ENCODE measurements around the gene ZMYM3. TPM values are rescaled to one million over a fixed set of nuclear protein-coding genes. Genes with fewer than 3 reads are reported as not detected.

The ZMYM3 gene
- polyA plus RNA-seq, 1 donor (not counting 4 experiments of a cell fraction or from before 2014, with no cell fraction given): 7.7 TPM

- Histone ChIP-seq H3K27ac (ENCODE audit: control insufficient read depth, insufficient read depth, low read length) (no peak overlapping the region), H2AFZ (ENCODE audit: control insufficient read depth, low read length) (no peak overlapping the region), H3K4me3 (ENCODE audit: control insufficient read depth in 2 of 3, extremely low read depth in 1 of 3, insufficient read depth in 2 of 3, low read depth in 1 of 3, low read length in 3 of 3) (no peak overlapping the region), H3K9me1 (ENCODE audit: control insufficient read depth, extremely low read depth, insufficient read depth, low read length) (no peaks in the 10 kb centered on the region), H3K9me3 (ENCODE audit: control insufficient read depth, low read depth, low read length) (no peaks in the 10 kb centered on the region), H3K9ac (ENCODE audit: control insufficient read depth, extremely low read depth, insufficient read depth, low read length) (no peak overlapping the region), H4K20me1 (ENCODE audit: control insufficient read depth, extremely low read depth, insufficient read depth, low read length) (no peaks in the 10 kb centered on the region), H3K27me3 (ENCODE audit: control insufficient read depth, extremely low read depth, insufficient read depth, low read length) (no peaks in the 10 kb centered on the region), H3K4me2 (ENCODE audit: control insufficient read depth, extremely low read depth, insufficient read depth, low read depth, low read length) (no peak overlapping the region), H3K79me2 (ENCODE audit: control insufficient read depth, insufficient read depth, low read length) (no peaks in the 10 kb centered on the region), H3K4me1 (ENCODE audit: control insufficient read depth, extremely low read depth, insufficient read depth, low read length) (no peaks in the 10 kb centered on the region), H3K36me3 (ENCODE audit: control insufficient read depth in 2 of 2, extremely low read depth in 1 of 2, insufficient read depth in 2 of 2, low read length in 2 of 2) (peaks cover 0 to 5% of the 10 kb centered on the region in 2 experiments)
- no peak for FAIRE-seq
- no peak for DNase-seq (ENCODE audit: low read depth, low spot score)
- dilution Hi-C loops (cut with MboI; ENCODE audit: extremely low pct_ligation_motif_present, low sequenced_read_pairs): loop anchor here (10.0 kb wide), 1 partner anchor 150 kb away; no protein-coding TSS in a partner anchor
- TF ChIP-seq CTCF (optimal IDR thresholded peaks at IDR 0.05 in 1 of 3, IDR thresholded peaks at IDR 0.05 in 1 of 3, conservative IDR thresholded peaks at IDR 0.05 in 1 of 3; ENCODE audit: extremely low read depth in 1 of 3, insufficient read depth in 2 of 3, low read length in 3 of 3) (no peak), EZH2 (IDR thresholded peaks at IDR 0.05; ENCODE audit: low read length) (no peak)
These were observed 9.4 kb downstream of the ZMYM3 start for GRCh38 chrX:71244359-71245128.

GRCh38 chrX:71241301-71241700 is 12.6 kb downstream of the ZMYM3 start:
- Histone ChIP-seq H3K9me3 (ENCODE audit: control insufficient read depth, low read depth, low read length) (no peaks in the 10 kb centered on the region), H3K9ac (ENCODE audit: control insufficient read depth, extremely low read depth, insufficient read depth, low read length) (no peak overlapping the region), H3K4me1 (ENCODE audit: control insufficient read depth, extremely low read depth, insufficient read depth, low read length) (no peaks in the 10 kb centered on the region), H3K27ac (ENCODE audit: control insufficient read depth, insufficient read depth, low read length) (no peak overlapping the region), H3K4me3 (ENCODE audit: control insufficient read depth in 2 of 3, extremely low read depth in 1 of 3, insufficient read depth in 2 of 3, low read depth in 1 of 3, low read length in 3 of 3) (no peak overlapping the region), H3K36me3 (ENCODE audit: control insufficient read depth in 2 of 2, extremely low read depth in 1 of 2, insufficient read depth in 2 of 2, low read length in 2 of 2) (peaks cover 0 to 3% of the 10 kb centered on the region in 2 experiments), H4K20me1 (ENCODE audit: control insufficient read depth, extremely low read depth, insufficient read depth, low read length) (no peaks in the 10 kb centered on the region), H3K79me2 (ENCODE audit: control insufficient read depth, insufficient read depth, low read length) (no peaks in the 10 kb centered on the region), H3K9me1 (ENCODE audit: control insufficient read depth, extremely low read depth, insufficient read depth, low read length) (no peaks in the 10 kb centered on the region), H3K27me3 (ENCODE audit: control insufficient read depth, extremely low read depth, insufficient read depth, low read length) (no peaks in the 10 kb centered on the region), H3K4me2 (ENCODE audit: control insufficient read depth, extremely low read depth, insufficient read depth, low read depth, low read length) (no peak overlapping the region), H2AFZ (ENCODE audit: control insufficient read depth, low read length) (no peak overlapping the region)
- dilution Hi-C loops (cut with MboI; ENCODE audit: extremely low pct_ligation_motif_present, low sequenced_read_pairs): loop anchor here (10.0 kb wide), 1 partner anchor 154 kb away; no protein-coding TSS in a partner anchor
- no peak for TF ChIP-seq EZH2 (IDR thresholded peaks at IDR 0.05; ENCODE audit: low read length)
- no peak for TF ChIP-seq CTCF (optimal IDR thresholded peaks at IDR 0.05 in 1 of 3, IDR thresholded peaks at IDR 0.05 in 1 of 3, conservative IDR thresholded peaks at IDR 0.05 in 1 of 3; ENCODE audit: extremely low read depth in 1 of 3, insufficient read depth in 2 of 3, low read length in 3 of 3)
- DNase-seq (ENCODE audit: low read depth, low spot score): no peak
- FAIRE-seq: no peak
